GM12874 (cell line): ENCODE data around the gene BABAM2.

ENCODE experiments used
- CTCF ChIP-seq: IDR thresholded peaks from 2 replicates; pipeline ENCODE4 v1.5.1; 2011; ENCODE audit warnings: low read depth, mild to moderate bottlenecking, control low read depth, low read length, moderate library complexity; ENCODE audit not compliant: insufficient read depth

The BABAM2 gene

DNA sequence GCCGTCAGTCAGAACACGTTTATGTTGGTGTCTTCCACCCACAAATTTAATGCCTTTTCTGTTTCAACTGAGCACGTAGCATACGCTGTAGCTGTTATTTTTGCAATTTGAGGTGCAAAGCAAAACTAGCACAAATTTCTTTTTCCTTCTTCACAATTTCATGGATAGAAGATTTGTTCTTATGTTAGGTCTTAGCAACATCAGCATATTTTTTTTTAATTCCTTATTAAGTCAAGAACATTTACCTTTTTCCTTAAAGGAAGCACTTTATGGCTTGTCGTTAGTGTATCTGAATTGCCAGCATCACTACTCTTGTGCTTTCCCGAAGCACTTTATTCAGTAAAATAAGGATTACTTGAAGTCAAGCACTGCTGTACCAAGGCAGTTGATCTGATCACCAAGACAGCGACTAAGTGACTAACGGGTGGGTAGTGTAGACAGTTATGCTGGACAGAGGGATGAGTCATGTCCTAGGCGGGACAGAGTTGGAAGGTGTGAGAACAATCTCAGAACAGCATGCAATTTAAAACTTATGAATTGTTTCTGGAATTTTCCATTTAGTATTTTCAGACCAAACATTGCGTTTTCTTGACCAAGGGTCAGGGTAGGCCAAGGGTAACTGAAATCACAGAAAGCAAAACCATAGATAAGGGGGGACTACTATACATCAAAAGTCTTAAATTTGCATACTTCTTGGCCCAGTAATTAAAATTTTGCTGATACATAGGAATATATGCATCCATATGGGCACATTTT is 13.3 kb downstream of the BABAM2 start:
- no peak for TF ChIP-seq CTCF

- no peak for TF ChIP-seq CTCF
These were observed 13.8 kb downstream of the BABAM2 start for GRCh38 chr2:27904405-27904665.

DNA sequence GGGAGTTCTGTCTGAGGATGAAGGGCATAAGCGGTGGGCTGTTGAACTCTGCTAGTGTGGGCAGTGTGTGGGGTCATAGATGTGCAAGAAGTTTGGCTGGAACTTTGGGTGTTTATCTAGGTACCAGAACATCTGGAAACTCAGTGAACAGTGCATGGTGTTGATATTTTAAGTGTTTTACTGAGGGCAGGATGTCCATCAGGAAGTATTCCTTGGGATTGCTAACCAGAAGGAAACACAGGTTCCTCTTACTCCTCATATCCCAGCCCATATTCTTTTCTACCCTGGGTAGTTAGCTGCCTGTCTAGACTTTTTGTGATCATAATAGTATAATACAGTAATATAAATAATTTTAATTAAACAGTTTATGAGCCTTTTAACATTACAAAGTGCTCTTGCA is 15.5 kb downstream of the BABAM2 start:
- TF ChIP-seq CTCF, result no peak

- TF ChIP-seq CTCF, result no peak
These were observed 17.0 kb downstream of the BABAM2 start for GRCh38 chr2:27907547-27907946.

DNA sequence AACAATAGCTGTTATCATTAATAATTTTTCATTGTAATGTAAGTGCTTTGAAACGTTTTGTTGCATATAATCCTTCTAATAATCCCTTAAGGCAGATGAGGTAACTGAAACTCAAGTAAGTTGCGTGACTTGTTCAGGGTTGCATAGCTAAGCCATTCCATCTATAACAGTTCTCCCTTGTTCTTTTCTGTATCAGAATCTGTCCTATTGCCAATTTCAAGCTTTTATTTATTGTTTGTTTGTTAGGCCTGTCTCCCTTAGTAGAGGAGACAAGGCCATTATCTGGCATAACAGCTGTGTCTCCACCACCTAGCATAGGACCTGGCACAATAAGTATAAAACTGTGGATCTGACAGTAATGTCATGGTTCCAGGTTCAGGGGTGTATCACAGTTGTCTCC is 19.4 kb downstream of the BABAM2 start:
- no peak for TF ChIP-seq CTCF

GRCh38 chr2:27911458-27912210 is 21.1 kb downstream of the BABAM2 start:
- TF ChIP-seq CTCF, result no peak

DNA sequence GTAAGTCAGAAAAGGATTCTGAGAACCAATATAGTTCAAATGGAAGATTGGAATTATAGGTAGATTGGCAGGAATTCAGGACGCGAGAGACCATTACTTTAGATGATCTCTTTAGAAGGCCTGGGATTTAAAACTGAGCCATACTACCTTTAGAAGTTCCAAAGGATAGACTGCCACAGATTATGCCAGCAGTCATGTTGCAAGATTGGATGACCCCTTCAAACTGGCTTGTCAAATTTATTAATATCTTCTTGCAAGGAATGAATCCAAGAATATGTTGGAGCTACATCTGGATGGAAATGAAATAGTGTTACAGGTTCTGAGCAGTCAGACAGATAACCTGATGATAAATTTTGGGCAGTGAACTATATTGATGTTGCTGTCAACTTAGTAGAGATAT is 22.0 kb downstream of the BABAM2 start:
- no peak for TF ChIP-seq CTCF
